Measurements from ENCODE around the gene ZBTB47.

GRCh38 chr3:42662037-42662812 is 8.7 kb downstream of the ZBTB47 start:
- TF ChIP-seq POLR2A (IDR thresholded peaks at IDR 0.05; ENCODE audit: low read depth, low read length), result no peak
- TF ChIP-seq FOS (IDR thresholded peaks at IDR 0.05; ENCODE audit: borderline replicate concordance, insufficient read depth, low read length), result no peak
- no peak for TF ChIP-seq CTCF (IDR thresholded peaks at IDR 0.05; ENCODE audit: extremely low read depth in 1 of 2, insufficient read depth in 1 of 2, low read depth in 1 of 2, low read length in 2 of 2)
- no peak for TF ChIP-seq MYC (IDR thresholded peaks at IDR 0.05; ENCODE audit: low read depth, low read length)
- TF ChIP-seq, protein P1, sequence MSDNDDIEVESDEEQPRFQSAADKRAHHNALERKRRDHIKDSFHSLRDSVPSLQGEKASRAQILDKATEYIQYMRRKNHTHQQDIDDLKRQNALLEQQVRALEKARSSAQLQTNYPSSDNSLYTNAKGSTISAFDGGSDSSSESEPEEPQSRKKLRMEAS (IDR thresholded peaks at IDR 0.05; ENCODE audit: insufficient read depth, insufficient read length), result no peak
- TF ChIP-seq EZH2 (IDR thresholded peaks at IDR 0.05; ENCODE audit: borderline replicate concordance, low read depth, low read length, severe bottlenecking), result no peak
- no peak for TF ChIP-seq POLR2AphosphoS5 (IDR thresholded peaks at IDR 0.05; ENCODE audit: insufficient read depth, low read depth, low read length)
- no peak for TF ChIP-seq JUN (IDR thresholded peaks at IDR 0.05; ENCODE audit: borderline replicate concordance, insufficient read depth, insufficient read length, low read depth)
- no peak for TF ChIP-seq GATA2 (IDR thresholded peaks at IDR 0.05; ENCODE audit: insufficient read depth, insufficient read length, low read depth, low read length)
